Skeletal muscle tissue (tissue), 4 donors: ENCODE measurements around the gene SPRYD3. TPM values are rescaled to one million over a fixed set of nuclear protein-coding genes. Genes with fewer than 3 reads are reported as not detected.

Source experiments
- H3K27ac ChIP-seq: one replicate; pipeline ENCODE4 v1.7.0; 2013; ENCODE audit warnings: mild to moderate bottlenecking, low read depth, low read length, inconsistent platforms
- H3K27me3 ChIP-seq, 3 donors: one replicate each; pipeline ENCODE4 v1.7.0; 2013; ENCODE audit warnings: low read length in 3 of 3; ENCODE audit not compliant: control insufficient read depth in 3 of 3, insufficient read depth in 3 of 3
- H3K36me3 ChIP-seq, 3 donors: one replicate each; pipeline ENCODE4 v1.7.0; 2013; ENCODE audit warnings: low read length in 3 of 3; ENCODE audit not compliant: control insufficient read depth in 3 of 3, insufficient read depth in 3 of 3
- H3K4me1 ChIP-seq, 3 donors: one replicate each; pipeline ENCODE4 v1.7.0; 2013; ENCODE audit warnings: low read length in 3 of 3, mild to moderate bottlenecking in 3 of 3; ENCODE audit not compliant: control insufficient read depth in 3 of 3, insufficient read depth in 3 of 3
- H3K4me3 ChIP-seq, 3 donors: one replicate each; pipeline ENCODE4 v1.7.0; 2013; ENCODE audit warnings: low read length in 3 of 3
- H3K9ac ChIP-seq, 3 donors: one replicate each; pipeline ENCODE4 v1.7.0; 2013; ENCODE audit warnings: low read length in 3 of 3, mild to moderate bottlenecking in 3 of 3, moderate library complexity in 2 of 3, low read depth in 1 of 3
- H3K9me3 ChIP-seq, 3 donors: one replicate each; pipeline ENCODE4 v1.7.0; 2013; ENCODE audit warnings: low read length in 3 of 3; ENCODE audit not compliant: control insufficient read depth in 3 of 3
- total RNA-seq: library from RNA; depleted of rRNA; stranded (reverse); fragments of >200 nt; gene quantifications from one replicate; pipeline ENCODE4 v1.2.3, GENCODE V29; 2014
- donor health status: Osteomylitis.

The SPRYD3 gene, protein sequence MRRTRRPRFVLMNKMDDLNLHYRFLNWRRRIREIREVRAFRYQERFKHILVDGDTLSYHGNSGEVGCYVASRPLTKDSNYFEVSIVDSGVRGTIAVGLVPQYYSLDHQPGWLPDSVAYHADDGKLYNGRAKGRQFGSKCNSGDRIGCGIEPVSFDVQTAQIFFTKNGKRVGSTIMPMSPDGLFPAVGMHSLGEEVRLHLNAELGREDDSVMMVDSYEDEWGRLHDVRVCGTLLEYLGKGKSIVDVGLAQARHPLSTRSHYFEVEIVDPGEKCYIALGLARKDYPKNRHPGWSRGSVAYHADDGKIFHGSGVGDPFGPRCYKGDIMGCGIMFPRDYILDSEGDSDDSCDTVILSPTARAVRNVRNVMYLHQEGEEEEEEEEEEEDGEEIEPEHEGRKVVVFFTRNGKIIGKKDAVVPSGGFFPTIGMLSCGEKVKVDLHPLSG
- 13.0 TPM for total RNA-seq

DNA sequence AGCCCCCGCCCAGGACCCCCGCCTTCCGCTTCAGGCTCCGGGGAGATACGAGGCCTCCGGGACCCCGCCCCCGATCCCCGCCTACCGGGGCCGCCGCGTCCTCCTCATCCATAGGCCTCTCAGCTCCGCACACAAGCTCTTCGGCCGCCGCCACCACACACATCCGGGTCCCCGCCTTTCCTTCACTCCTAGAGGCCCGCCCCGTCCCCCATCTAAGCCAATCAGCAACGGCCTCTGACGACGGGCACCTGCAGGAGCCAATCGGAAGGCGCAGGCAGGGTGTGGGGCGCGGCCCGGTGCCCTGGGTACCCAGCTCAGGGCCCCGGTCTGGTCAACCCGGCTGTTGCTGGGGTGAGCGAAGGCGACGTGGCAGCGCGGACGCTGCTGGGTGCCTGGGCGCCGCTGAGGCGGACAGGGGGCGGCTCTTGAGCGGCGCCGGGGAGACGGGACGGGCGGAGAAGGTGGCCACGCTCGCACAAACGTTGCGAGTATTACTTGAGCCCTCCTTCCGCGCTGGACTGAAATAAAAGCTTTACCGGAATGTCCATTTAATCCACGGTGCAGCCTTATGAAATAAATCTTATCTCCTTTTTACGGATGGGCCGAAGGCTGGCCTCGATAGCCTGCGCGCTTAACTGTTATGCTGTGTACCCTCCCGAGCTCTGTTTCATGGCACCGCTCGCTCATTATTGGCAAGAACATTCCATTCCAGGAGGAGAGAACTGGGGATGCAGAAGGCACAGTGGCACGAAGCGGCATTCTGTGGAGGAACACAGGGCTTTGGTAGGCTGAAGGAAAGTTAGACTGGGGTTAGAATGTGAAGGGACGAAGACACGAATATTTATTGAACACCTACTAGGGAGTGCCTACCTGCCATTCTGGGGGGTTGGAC, at the start of gene SPRYD3:
Gene SPRYD3 (minus strand): TSS at position 165 of the 892 bp plus-strand sequence. CDS start 57 bp downstream, at position 108.
- H3K4me3 ChIP-seq, result peak within 1 kb of the TSS; percentile 63 to 85 (median 82)
- H3K36me3 ChIP-seq, result peaks cover 12 to 30% (median 23%) of the 10 kb centered on the region in 3 donors
- H3K27me3 ChIP-seq, result no peaks in the 10 kb centered on the region
- peaks cover 14 to 21% (median 19%) of the 10 kb centered on the region in 3 donors for H3K4me1 ChIP-seq
- peak within 1 kb of the TSS; percentile 77 to 89 (median 85) for H3K9ac ChIP-seq
- H3K9me3 ChIP-seq, result no peaks in the 10 kb centered on the region
- H3K27ac ChIP-seq, result peak within 1 kb of the TSS; percentile 81

DNA sequence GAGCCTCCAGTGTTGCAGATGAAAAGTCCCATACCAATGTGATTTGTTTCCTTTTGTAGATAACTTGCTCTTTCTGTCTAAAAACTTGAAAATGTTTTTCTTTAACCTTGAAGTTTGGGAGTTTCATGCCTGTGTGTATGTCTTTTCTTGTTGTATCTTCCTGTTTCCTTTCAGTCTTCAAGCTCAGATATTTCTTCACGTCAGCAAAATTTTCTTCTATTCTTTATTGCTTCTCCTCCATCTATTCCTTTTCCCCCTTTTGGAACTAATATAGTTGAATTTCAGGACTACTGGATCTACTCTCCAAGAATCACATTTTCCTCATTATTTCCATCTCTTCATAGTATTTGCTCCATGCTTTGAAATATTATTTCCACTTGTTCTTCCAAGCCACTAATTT, 48.0 kb upstream of the SPRYD3 start:
- Histone ChIP-seq H3K4me1 (no peaks in the 10 kb centered on the region), H3K9ac (no peak overlapping the region), H3K9me3 (no peaks in the 10 kb centered on the region), H3K4me3 (no peak overlapping the region), H3K27ac (no peak overlapping the region), H3K36me3 (no peaks in the 10 kb centered on the region), H3K27me3 (no peaks in the 10 kb centered on the region)

DNA sequence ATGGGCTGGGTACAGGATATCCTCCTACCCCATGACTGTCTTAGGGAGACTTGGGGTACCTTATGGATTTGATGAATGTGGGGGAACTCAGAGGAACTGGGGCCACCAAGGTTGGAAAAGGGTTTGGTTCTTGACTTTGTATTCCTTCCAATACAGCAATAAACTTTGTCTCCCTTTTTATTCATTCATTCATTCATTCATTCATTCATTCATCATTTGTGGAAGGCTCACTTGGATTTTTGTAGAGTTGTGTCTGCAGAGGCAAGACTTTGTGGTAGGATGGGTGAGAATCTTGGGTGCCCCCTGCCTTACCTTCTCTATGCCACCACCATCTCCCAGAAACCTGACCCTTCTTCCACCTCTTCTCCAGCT, 45.1 kb upstream of the SPRYD3 start:
- Histone ChIP-seq H3K9me3 (no peaks in the 10 kb centered on the region), H3K9ac (no peak overlapping the region), H3K4me3 (no peak overlapping the region), H3K27ac (no peak overlapping the region), H3K4me1 (no peaks in the 10 kb centered on the region), H3K36me3 (no peaks in the 10 kb centered on the region), H3K27me3 (no peaks in the 10 kb centered on the region)

DNA sequence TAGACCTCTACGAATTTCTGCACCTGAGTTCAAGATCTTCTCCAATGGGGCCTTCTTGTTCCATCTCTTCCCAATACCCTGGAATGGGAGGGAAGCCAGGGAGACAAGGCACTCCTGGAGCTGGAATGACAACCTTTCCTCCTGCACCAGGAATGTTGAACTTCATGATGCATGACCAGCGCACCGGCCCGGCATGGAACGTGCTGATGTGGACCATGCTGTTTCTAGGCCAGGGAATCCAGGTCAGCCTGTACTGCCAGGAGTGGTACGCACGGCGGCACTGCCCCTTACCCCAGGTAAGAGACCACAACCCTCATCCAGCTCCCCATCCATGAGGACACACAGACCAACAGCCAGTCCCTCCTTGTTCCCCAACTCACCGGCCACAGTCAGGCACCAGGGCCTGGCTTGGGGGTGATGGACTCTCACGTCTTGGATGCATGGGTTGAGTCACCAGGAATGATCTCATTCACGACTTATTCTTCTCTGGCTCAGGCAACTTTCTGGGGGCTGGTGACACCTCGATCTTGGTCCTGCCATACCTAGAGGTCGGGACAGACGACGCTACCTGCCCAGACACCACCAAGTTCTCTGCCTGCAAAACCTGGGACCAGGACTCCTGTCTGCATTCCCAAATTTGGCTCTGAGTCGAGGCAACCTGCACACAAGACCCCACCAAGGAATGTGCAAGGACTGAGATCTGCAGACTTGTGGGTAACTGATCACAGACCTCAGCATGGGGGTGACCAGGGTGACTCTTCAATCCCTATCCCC, 44.6 kb upstream of the SPRYD3 start:
- Histone ChIP-seq H3K4me1 (no peaks in the 10 kb centered on the region), H3K36me3 (no peaks in the 10 kb centered on the region), H3K27me3 (no peaks in the 10 kb centered on the region), H3K27ac (no peak overlapping the region), H3K4me3 (no peak overlapping the region), H3K9ac (no peak overlapping the region), H3K9me3 (no peaks in the 10 kb centered on the region)

DNA sequence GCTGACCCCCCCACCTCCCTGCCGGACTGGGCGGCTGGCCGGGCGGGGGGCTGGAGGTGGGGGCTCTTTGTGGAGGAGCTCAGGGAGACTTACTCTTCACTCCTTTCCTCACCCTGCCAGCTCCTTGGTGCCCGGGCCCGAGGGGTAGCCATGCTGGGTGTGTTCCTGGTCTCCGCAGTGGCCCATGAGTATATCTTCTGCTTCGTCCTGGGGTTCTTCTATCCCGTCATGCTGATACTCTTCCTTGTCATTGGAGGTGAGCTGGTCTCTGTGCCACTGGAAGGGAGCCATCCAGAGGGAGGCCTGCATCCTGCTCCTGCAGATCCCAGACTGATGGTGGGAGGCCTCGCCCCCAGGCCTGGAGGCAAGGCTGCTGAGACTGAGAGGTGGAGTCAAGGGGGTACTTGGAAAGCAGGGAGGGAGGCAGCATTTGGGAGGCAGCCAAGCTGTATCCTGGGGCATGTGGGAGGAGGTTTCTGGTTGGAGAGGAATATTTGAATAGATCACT, 43.8 kb upstream of the SPRYD3 start:
- Histone ChIP-seq H3K9ac (no peak overlapping the region), H3K27ac (no peak overlapping the region), H3K9me3 (no peaks in the 10 kb centered on the region), H3K4me1 (no peaks in the 10 kb centered on the region), H3K36me3 (no peaks in the 10 kb centered on the region), H3K27me3 (no peaks in the 10 kb centered on the region), H3K4me3 (no peak overlapping the region)

DNA sequence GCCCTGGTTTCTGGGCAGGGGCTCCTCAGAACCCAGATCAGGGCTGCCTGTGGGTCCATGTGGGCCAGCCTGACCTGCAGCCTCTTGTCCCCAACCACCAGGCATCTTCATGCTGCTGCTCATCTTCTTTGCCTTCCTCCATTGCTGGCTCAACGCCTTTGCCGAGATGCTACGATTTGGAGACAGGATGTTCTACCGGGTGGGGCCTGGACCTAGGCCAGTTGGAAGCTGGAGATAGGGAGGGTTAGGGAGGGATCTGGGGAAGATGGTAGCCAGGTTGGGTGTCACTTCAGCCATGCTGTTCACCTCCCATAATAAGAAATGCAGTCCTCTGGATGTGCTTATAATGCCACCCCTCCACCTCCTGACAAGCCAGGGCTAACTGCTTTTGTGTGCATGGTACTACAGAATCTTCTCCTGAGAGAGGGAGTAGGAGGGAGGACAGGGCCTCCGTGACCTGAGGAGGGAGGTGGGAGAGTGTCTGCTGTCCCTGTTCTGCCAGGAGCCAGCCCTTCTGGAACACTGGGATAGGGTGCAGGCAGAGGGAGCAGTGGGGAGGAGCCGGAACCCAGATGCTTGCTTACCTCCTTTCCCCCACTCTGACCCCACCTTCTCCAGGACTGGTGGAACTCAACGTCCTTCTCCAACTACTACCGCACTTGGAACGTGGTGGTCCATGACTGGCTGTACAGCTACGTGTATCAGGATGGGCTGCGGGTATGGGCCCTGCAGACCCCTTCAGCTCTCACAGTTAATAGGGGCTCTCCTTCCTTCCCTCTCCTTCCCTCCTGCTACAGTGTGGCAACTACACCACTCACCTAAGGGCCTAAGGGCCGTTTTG, 41.7 kb upstream of the SPRYD3 start:
- Histone ChIP-seq H3K4me3 (no peak overlapping the region), H3K9ac (no peak overlapping the region), H3K36me3 (no peaks in the 10 kb centered on the region), H3K9me3 (no peaks in the 10 kb centered on the region), H3K4me1 (peaks cover 7 to 9% (median 8%) of the 10 kb centered on the region in 3 donors), H3K27me3 (no peaks in the 10 kb centered on the region), H3K27ac (no peak overlapping the region)

DNA sequence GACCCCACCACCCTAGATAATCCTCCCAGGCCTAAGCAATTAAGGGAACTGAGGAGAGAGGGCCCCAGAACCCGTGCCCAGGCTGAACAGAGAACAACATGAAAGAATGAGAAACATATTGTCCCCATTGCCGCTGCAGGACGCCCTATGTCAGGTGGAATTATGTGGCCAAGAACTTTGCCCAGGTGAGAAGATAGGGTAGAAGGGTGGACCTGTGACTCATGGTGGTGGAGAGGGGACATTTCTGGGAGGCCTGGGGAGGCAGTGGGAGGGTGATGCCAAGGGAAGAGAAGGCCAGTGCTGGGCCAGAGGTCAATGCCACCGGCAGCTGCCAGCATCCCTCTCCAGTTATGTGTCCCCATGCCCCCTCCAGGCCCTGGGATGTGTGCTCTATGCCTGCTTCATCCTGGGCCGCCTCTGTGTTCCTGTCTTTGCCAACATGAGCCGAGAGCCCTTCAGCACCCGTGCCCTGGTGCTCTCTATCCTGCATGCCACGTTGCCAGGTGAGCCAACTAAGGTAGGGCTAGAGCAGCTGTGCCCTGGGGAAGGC, 39.6 kb upstream of the SPRYD3 start:
- Histone ChIP-seq H3K4me3 (no peak overlapping the region), H3K27me3 (no peaks in the 10 kb centered on the region), H3K27ac (no peak overlapping the region), H3K36me3 (no peaks in the 10 kb centered on the region), H3K9ac (no peak overlapping the region), H3K9me3 (no peaks in the 10 kb centered on the region), H3K4me1 (peaks cover 7 to 25% (median 20%) of the 10 kb centered on the region in 3 donors)

DNA sequence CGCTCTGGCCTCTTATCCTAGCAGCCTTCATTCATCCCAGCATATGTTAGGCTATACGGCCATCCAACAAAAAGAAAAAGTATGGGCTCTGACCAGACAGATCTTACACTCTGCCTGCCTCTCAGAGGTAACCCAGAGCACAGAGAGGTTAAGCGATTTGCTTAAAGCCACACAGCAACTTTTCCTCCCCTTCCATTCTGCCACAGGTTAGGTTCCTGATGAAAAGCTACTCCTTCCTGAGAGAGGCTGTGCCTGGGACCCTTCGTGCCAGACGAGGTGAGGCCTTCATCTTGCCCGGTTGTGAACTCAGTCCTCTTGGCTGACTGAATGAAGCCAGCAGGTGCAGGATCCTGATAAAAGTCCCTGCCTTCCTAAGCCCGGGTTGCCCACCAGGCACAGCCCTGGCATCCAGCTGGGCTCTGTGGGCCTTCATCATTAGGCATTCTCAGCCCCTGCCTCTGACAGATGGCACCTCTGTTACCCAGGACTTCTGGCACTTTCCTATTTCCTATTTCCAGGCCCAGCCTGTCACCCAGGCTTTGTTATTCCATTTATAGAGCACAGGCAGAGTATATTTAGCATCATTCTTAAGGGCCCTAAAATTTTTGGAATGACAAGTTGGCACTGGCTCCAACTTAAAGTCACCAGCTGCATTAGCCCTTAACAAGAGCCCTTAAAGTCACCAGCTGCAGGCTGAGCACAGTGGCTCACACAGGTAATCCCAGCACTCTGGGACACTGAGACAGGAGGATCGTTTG, 36.9 kb upstream of the SPRYD3 start:
- Histone ChIP-seq H3K27ac (peak overlapping the region; percentile 72), H3K27me3 (no peaks in the 10 kb centered on the region), H3K9ac (peak overlapping the region in 2 of 3 donors; percentile 50 to 62), H3K9me3 (no peaks in the 10 kb centered on the region), H3K4me3 (peak overlapping the region in 1 of 3 donors; percentile 45), H3K36me3 (no peaks in the 10 kb centered on the region), H3K4me1 (peaks cover 7 to 25% (median 20%) of the 10 kb centered on the region in 3 donors)
